IMR-90 (cell line): ENCODE data around the gene TLK2. TPM values are rescaled to one million over a fixed set of nuclear protein-coding genes. Genes with fewer than 3 reads are reported as not detected.

Source experiments
- ATAC-seq: fragments of 200-7000 bp; cut with Tn5 transposase; 2 replicates; pipeline ENCODE4 v1.9.1; 2020; ENCODE audit warnings: low read depth, mild to moderate bottlenecking, moderate library complexity
- BruUV-seq: library from RNA; stranded (reverse); fragments of 400-500 nt; replicated peaks from 2 replicates; lab custom pipeline; 2021; lab: Mats Ljungman, UMichigan
- CTCF ChIA-PET: fragments of 300-600 bp; formaldehyde crosslinking; extraction: SDS; loops from one replicate; lab custom pipeline; 2021; ENCODE audit warnings: antibody characterized with exemption; lab: Yijun Ruan, JAX
- POLR2A ChIA-PET: fragments of 300-600 bp; sonication (Branson Sonifier 250); formaldehyde crosslinking; loops from one replicate; lab custom pipeline; 2022; ENCODE audit warnings: antibody characterized with exemption; ENCODE audit not compliant: unreplicated experiment; lab: Charles Lee
- DNase-seq: peaks from one replicate; pipeline ENCODE4 v3.0.0; 2013
- H2AFZ ChIP-seq: replicated peaks from 2 replicates; pipeline ENCODE3; 2013; ENCODE audit warnings: low read length, mild to moderate bottlenecking; ENCODE audit not compliant: poor library complexity
- H2AK5ac ChIP-seq: 2 replicates; pipeline ENCODE4 v1.6.1; 2013; ENCODE audit warnings: low read depth, low read length, inconsistent platforms
- H2AK9ac ChIP-seq: replicated peaks from 2 replicates; pipeline ENCODE3; 2013; ENCODE audit warnings: mild to moderate bottlenecking, low read depth, low read length, moderate library complexity; ENCODE audit not compliant: poor library complexity
- H2BK120ac ChIP-seq: 2 replicates; pipeline ENCODE4 v1.6.1; 2013; ENCODE audit warnings: low read depth, low read length, inconsistent platforms
- H2BK15ac ChIP-seq: 3 replicates; pipeline ENCODE4 v1.6.1; 2013; ENCODE audit warnings: low read depth, low read length, inconsistent platforms
- H2BK20ac ChIP-seq: 2 replicates; pipeline ENCODE4 v1.6.1; 2013; ENCODE audit warnings: low read depth, mild to moderate bottlenecking, inconsistent platforms, low read length, moderate library complexity
- H2BK5ac ChIP-seq: 2 replicates; pipeline ENCODE4 v1.6.1; 2013; ENCODE audit warnings: mild to moderate bottlenecking, low read depth, low read length, inconsistent platforms; ENCODE audit not compliant: poor library complexity, severe bottlenecking
- H3K14ac ChIP-seq: replicated peaks from 2 replicates; pipeline ENCODE4 v1.6.1; 2013; ENCODE audit warnings: low read depth, low read length, inconsistent platforms
- H3K18ac ChIP-seq: 2 replicates; pipeline ENCODE4 v1.6.1; 2013; ENCODE audit warnings: low read depth, low read length, control low read depth
- H3K23ac ChIP-seq: 2 replicates; pipeline ENCODE4 v1.6.1; 2013; ENCODE audit warnings: low read depth, low read length, inconsistent platforms
- H3K27ac ChIP-seq: 2 replicates; pipeline ENCODE4 v1.5.1; 2013; ENCODE audit warnings: mild to moderate bottlenecking, control low read depth, low read length; ENCODE audit not compliant: insufficient read depth
- H3K27me3 ChIP-seq: 2 replicates; pipeline ENCODE4 v1.6.1; 2013; ENCODE audit warnings: low read length; ENCODE audit not compliant: control insufficient read depth, insufficient read depth
- H3K36me3 ChIP-seq: 2 replicates; pipeline ENCODE4 v1.6.1; 2013; ENCODE audit warnings: low read length, mixed read lengths; ENCODE audit not compliant: control insufficient read depth, insufficient read depth
- H3K4ac ChIP-seq: 2 replicates; pipeline ENCODE4 v1.6.1; 2013; ENCODE audit warnings: low read depth, low read length, inconsistent platforms
- H3K4me1 ChIP-seq: 2 replicates; pipeline ENCODE4 v1.6.1; 2013; ENCODE audit warnings: low read length, mixed read lengths; ENCODE audit not compliant: control insufficient read depth, insufficient read depth
- H3K4me2 ChIP-seq: 2 replicates; pipeline ENCODE4 v1.6.1; 2013; ENCODE audit warnings: low read depth, mild to moderate bottlenecking, control low read depth, low read length, moderate library complexity
- H3K4me3 ChIP-seq: 2 replicates; pipeline ENCODE4 v1.5.1; 2013; ENCODE audit warnings: low read depth, mild to moderate bottlenecking, control low read depth, low read length, moderate library complexity; ENCODE audit not compliant: insufficient read depth
- H3K56ac ChIP-seq: 2 replicates; pipeline ENCODE4 v1.6.1; 2013; ENCODE audit warnings: low read length, inconsistent platforms; ENCODE audit not compliant: insufficient read depth; ENCODE audit errors: extremely low read depth
- H3K79me1 ChIP-seq, 2 experiments: 2 replicates each; pipeline ENCODE4 v1.6.1; 2013; ENCODE audit warnings: low read length in 2 of 2, inconsistent platforms in 1 of 2, low read depth in 1 of 2
- H3K9ac ChIP-seq: 2 replicates; pipeline ENCODE4 v1.6.1; 2013; ENCODE audit warnings: low read depth, low read length, control low read depth
- H3K9me1 ChIP-seq: 2 replicates; pipeline ENCODE4 v1.6.1; 2013; ENCODE audit warnings: low read length, inconsistent platforms; ENCODE audit not compliant: insufficient read depth
- H3K9me3 ChIP-seq: 2 replicates; pipeline ENCODE4 v1.6.1; 2013; ENCODE audit warnings: low read length; ENCODE audit not compliant: control insufficient read depth, insufficient read depth
- H4K20me1 ChIP-seq: 2 replicates; pipeline ENCODE4 v1.6.1; 2013; ENCODE audit warnings: low read length, inconsistent platforms; ENCODE audit not compliant: insufficient read depth
- H4K5ac ChIP-seq: 2 replicates; pipeline ENCODE4 v1.6.1; 2013; ENCODE audit warnings: mild to moderate bottlenecking, low read depth, low read length, control low read depth
- H4K8ac ChIP-seq, 2 experiments: 2 replicates each; pipeline ENCODE4 v1.6.1; 2013; ENCODE audit warnings: low read depth in 2 of 2, low read length in 2 of 2, control low read depth in 1 of 2, inconsistent platforms in 1 of 2
- H4K91ac ChIP-seq: 2 replicates; pipeline ENCODE4 v1.6.1; 2013; ENCODE audit warnings: low read depth, low read length, inconsistent platforms; ENCODE audit not compliant: insufficient read depth
- BHLHE40 ChIP-seq: fragments of 150-350 bp; IDR thresholded peaks from 2 replicates; pipeline ENCODE4 v1.6.1; 2016; ENCODE audit warnings: mild to moderate bottlenecking, low read depth, low read length
- CEBPB ChIP-seq: IDR thresholded peaks from 2 replicates; pipeline ENCODE4 v1.6.1; 2012; ENCODE audit warnings: low read depth, low read length, improper control_type of control experiment
- CHD1 ChIP-seq: IDR thresholded peaks from 2 replicates; pipeline ENCODE4 v1.6.1; 2012; ENCODE audit warnings: low read depth, low read length, improper control_type of control experiment
- FOS ChIP-seq: fragments of 150-350 bp; IDR thresholded peaks from 2 replicates; pipeline ENCODE4 v1.6.1; 2016; ENCODE audit warnings: low read depth, low read length
- MAFK ChIP-seq: IDR thresholded peaks from 2 replicates; pipeline ENCODE4 v1.6.1; 2012; ENCODE audit warnings: low read depth, low read length, improper control_type of control experiment
- MAZ ChIP-seq: IDR thresholded peaks from 2 replicates; pipeline ENCODE4 v1.6.1; 2012; ENCODE audit warnings: low read depth, mild to moderate bottlenecking, low read length, improper control_type of control experiment, moderate library complexity, borderline replicate concordance
- MXI1 ChIP-seq: IDR thresholded peaks from 2 replicates; pipeline ENCODE4 v1.6.1; 2012; ENCODE audit warnings: low read depth, mild to moderate bottlenecking, low read length, moderate library complexity, borderline replicate concordance
- NFE2L2 ChIP-seq: fragments of 150-350 bp; IDR thresholded peaks from 2 replicates; pipeline ENCODE4 v1.6.1; 2016; ENCODE audit warnings: low read depth, mild to moderate bottlenecking, low read length
- POLR2A ChIP-seq: IDR thresholded peaks from 2 replicates; pipeline ENCODE4 v1.6.1; 2012; ENCODE audit warnings: mild to moderate bottlenecking, low read depth, low read length
- RAD21 ChIP-seq: IDR thresholded peaks from 2 replicates; pipeline ENCODE4 v1.6.1; 2012; ENCODE audit warnings: low read length, improper control_type of control experiment
- RCOR1 ChIP-seq: IDR thresholded peaks from 2 replicates; pipeline ENCODE4 v1.6.1; 2012; ENCODE audit warnings: mild to moderate bottlenecking, low read length, improper control_type of control experiment; ENCODE audit not compliant: insufficient replicate concordance
- RFX5 ChIP-seq: IDR thresholded peaks from 2 replicates; pipeline ENCODE4 v1.8.0; 2012; ENCODE audit warnings: low read depth, mild to moderate bottlenecking, low read length, moderate library complexity
- SMC3 ChIP-seq: fragments of 150-350 bp; IDR thresholded peaks from 2 replicates; pipeline ENCODE4 v1.6.1; 2016; ENCODE audit warnings: low read depth, mild to moderate bottlenecking, antibody characterized with exemption, low read length, moderate library complexity
- WGBS, 2 experiments: methylation state at CpG; one replicate each; pipeline versions ENCODE4 v1.1.5 to v1.1.7; 2013; ENCODE audit warnings: missing lambda C conversion rate in 2 of 2; ENCODE audit not compliant: insufficient read length in 1 of 2; ENCODE audit errors: extremely low coverage in 2 of 2; 5-methylcytosine and 5-hydroxymethylcytosine counted together
- dilution Hi-C: fragments of 300-500 bp; cut with HindIII; formaldehyde crosslinking; loops from one replicate; pipeline ENCODE4 v1.14.3; 2018; ENCODE audit warnings: low sequenced_read_pairs; ENCODE audit not compliant: unreplicated experiment
- in situ Hi-C: fragments of 300-500 bp; cut with MboI; formaldehyde crosslinking; loops from 3 replicates; pipeline ENCODE4 v1.14.3; 2019; ENCODE audit warnings: low sequenced_read_pairs, inconsistent platforms, mixed read lengths
- intact Hi-C: fragments of 100-400 bp; cut with micrococcal nuclease; formaldehyde crosslinking; loops from 2 replicates; pipeline ENCODE4 v1.10.0; 2022
- polyA plus RNA-seq, 3 experiments: library from polyadenylated mRNA; depleted of rRNA; stranded (reverse); fragments of >200 nt; gene quantifications; 2 replicates each; pipeline ENCODE4 v1.2.3, GENCODE V29; 2012; ENCODE audit warnings: low replicate concordance in 1 of 3
- total RNA-seq: library from RNA; depleted of rRNA; stranded (reverse); fragments of >200 nt; gene quantifications from 2 replicates; pipeline ENCODE4 v1.2.3, GENCODE V29; 2012
- TF ChIP-seq, protein P1 (sequence below): fragments of 150-350 bp; IDR thresholded peaks from 2 replicates; pipeline ENCODE4 v1.6.1; 2016; ENCODE audit warnings: low read depth, mild to moderate bottlenecking, low read length, moderate library complexity, borderline replicate concordance
- TF ChIP-seq, protein P2 (sequence below): conservative IDR thresholded peaks from 2 replicates; pipeline ENCODE4 v1.5.1; 2012; ENCODE audit warnings: mild to moderate bottlenecking, low read depth, low read length, improper control_type of control experiment
- TF ChIP-seq, protein P3 (sequence below): fragments of 150-350 bp; IDR thresholded peaks from 2 replicates; pipeline ENCODE4 v1.6.1; 2017; ENCODE audit warnings: mild to moderate bottlenecking, antibody characterized with exemption, low read length, low read depth

The TLK2 gene
- total and polyA plus RNA-seq, 2 of the 4 experiments (the other 2 are of a cell fraction), result 35.7 to 39.4 TPM

DNA sequence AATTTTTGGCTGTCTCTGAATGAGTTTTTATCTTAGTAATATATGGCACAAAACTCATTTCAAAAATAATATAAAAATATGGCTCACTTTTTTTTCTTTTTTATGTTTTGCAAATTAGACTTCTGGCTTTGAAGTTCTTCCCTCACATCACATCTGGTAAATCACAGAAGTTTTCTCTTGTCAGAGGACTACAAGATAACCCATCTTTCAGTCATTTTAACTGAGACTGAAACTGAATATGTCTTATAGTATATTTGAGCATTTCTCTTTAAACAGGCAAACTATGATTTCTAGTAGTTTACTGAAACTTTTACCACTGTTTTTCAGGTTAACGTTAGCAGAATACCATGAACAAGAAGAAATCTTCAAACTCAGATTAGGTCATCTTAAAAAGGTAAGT is 97.8 kb downstream of the TLK2 start:
- Histone ChIP-seq H3K9me1 (no peaks in the 10 kb centered on the region), H3K23ac (no peak overlapping the region), H3K27ac (no peak overlapping the region), H4K8ac (no peak overlapping the region), H3K4me3 (no peak overlapping the region), H3K14ac (no peak overlapping the region), H2BK120ac (no peak overlapping the region), H3K9me3 (no peaks in the 10 kb centered on the region), H3K4me2 (no peak overlapping the region), H4K5ac (no peak overlapping the region), H3K79me1 (peaks cover 19 to 36% of the 10 kb centered on the region in 2 experiments), H4K20me1 (no peaks in the 10 kb centered on the region), H3K4ac (no peak overlapping the region), H2AK9ac (no peak overlapping the region), H2BK5ac (no peak overlapping the region), H3K4me1 (no peaks in the 10 kb centered on the region; the same call in 1 of the 2 replicates), H3K9ac (no peak overlapping the region), H2BK20ac (no peak overlapping the region), H2AK5ac (no peak overlapping the region), H3K56ac (no peak overlapping the region), H3K18ac (no peak overlapping the region), H3K36me3 (peaks cover 28% of the 10 kb centered on the region), H2AFZ (no peak overlapping the region), H3K27me3 (no peaks in the 10 kb centered on the region), H4K91ac (no peak overlapping the region), H2BK15ac (no peak overlapping the region)
- BruUV-seq, result no TSS peak
- DNase-seq (no peak), ATAC-seq (no peak)
- no CpG with 5 or more reads among the region's 1 CpG for WGBS, 2 experiments
- dilution Hi-C loops, result no loop called here
- intact Hi-C loops, result no loop called here
- no peak for TF ChIP-seq MAFK
- no peak for TF ChIP-seq BHLHE40
- TF ChIP-seq CHD1, result no peak
- TF ChIP-seq FOS, result no peak
- TF ChIP-seq MXI1, result no peak
- TF ChIP-seq CEBPB, result no peak
- TF ChIP-seq, protein P1, sequence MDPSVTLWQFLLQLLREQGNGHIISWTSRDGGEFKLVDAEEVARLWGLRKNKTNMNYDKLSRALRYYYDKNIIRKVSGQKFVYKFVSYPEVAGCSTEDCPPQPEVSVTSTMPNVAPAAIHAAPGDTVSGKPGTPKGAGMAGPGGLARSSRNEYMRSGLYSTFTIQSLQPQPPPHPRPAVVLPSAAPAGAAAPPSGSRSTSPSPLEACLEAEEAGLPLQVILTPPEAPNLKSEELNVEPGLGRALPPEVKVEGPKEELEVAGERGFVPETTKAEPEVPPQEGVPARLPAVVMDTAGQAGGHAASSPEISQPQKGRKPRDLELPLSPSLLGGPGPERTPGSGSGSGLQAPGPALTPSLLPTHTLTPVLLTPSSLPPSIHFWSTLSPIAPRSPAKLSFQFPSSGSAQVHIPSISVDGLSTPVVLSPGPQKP, result no peak
- TF ChIP-seq, protein P2, sequence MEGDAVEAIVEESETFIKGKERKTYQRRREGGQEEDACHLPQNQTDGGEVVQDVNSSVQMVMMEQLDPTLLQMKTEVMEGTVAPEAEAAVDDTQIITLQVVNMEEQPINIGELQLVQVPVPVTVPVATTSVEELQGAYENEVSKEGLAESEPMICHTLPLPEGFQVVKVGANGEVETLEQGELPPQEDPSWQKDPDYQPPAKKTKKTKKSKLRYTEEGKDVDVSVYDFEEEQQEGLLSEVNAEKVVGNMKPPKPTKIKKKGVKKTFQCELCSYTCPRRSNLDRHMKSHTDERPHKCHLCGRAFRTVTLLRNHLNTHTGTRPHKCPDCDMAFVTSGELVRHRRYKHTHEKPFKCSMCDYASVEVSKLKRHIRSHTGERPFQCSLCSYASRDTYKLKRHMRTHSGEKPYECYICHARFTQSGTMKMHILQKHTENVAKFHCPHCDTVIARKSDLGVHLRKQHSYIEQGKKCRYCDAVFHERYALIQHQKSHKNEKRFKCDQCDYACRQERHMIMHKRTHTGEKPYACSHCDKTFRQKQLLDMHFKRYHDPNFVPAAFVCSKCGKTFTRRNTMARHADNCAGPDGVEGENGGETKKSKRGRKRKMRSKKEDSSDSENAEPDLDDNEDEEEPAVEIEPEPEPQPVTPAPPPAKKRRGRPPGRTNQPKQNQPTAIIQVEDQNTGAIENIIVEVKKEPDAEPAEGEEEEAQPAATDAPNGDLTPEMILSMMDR, result no peak
- no peak for TF ChIP-seq MAZ
- no peak for TF ChIP-seq NFE2L2
- no peak for TF ChIP-seq POLR2A
- no peak for TF ChIP-seq RCOR1
- no peak for TF ChIP-seq RFX5
- TF ChIP-seq SMC3, result no peak
- no peak for TF ChIP-seq RAD21
- TF ChIP-seq, protein P3, sequence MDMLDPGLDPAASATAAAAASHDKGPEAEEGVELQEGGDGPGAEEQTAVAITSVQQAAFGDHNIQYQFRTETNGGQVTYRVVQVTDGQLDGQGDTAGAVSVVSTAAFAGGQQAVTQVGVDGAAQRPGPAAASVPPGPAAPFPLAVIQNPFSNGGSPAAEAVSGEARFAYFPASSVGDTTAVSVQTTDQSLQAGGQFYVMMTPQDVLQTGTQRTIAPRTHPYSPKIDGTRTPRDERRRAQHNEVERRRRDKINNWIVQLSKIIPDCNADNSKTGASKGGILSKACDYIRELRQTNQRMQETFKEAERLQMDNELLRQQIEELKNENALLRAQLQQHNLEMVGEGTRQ, result no peak
- in situ Hi-C loops, result no loop called here
- CTCF ChIA-PET, result no interaction called here
- POLR2A ChIA-PET, result no interaction called here
